CD4-positive, alpha-beta T cell treated with Interleukin-6 for 4 hours (primary cell): ENCODE data around the gene PFKFB4.

ENCODE experiments used
- DNase-seq: peaks from one replicate; pipeline ENCODE4 v3.0.0-alpha.2; 2020; ENCODE audit warnings: mixed read lengths

The PFKFB4 gene

DNA sequence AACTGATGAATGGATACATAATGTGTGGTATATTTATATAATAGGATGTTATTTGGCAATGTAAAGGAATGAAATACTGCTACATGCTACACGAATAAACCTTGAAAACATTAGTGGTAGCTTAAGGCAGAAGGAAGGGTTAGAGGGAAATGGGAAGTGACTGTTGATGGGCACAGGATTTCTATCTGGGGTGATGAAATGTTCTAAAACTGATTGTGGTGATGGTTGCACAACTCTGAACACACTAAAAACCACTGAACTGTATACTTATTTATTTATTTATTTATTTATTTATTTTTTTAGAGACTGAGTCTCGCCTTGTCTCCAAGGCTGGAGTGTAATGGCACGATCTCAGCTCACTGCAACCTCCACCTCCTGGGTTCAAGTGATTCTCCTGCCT lies 27.8 kb downstream of the PFKFB4 start:
- no peak for DNase-seq

DNA sequence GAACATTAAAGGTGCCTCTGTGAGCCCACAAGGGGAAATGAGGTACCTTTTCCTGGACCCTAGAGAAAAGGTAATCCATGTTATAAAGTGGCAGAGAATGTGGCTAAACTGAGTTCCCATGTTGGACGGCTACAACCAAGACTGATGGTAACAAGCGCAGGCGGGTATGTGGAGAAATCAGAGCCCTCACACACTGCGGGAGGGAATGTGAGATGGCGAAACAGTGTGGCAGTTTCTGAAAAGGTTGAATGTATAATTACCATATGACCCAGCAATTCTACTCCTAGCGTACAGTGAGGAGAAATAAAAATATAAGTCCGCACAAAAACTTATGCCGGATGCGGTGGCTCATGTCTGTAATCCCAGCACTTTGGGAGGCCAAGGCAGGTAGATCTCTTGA lies 28.6 kb downstream of the PFKFB4 start:
- DNase-seq = no peak

GRCh38 chr3:48524970-48525369 lies 31.6 kb downstream of the PFKFB4 start:
- no peak for DNase-seq

- DNase-seq = no peak
Observed at GRCh38 chr3:48521635-48522034, 35.0 kb downstream of the PFKFB4 start.

DNA sequence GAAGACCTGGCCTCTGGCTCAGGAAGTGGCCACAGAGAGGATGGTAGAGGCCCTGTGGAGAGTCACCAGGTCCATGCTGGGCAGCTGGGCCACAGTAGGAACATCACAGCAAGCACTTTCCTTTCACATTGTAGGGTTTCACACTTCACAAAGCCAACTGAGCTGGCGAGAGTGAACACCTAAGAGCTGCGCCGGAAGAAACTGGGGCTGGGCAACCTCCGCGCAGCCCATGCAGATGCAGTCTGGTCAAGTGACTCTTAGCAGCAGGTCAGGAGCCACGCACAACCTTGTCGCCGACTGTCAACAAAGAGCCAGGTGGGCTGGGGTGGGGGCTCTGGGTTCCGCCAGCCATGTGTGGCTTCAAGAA lies 37.3 kb downstream of the PFKFB4 start:
- no peak for DNase-seq

- peak; percentile 36 for DNase-seq
Observed at GRCh38 chr3:48518638-48519276, 37.8 kb downstream of the PFKFB4 start.

- no peak for DNase-seq
Observed at GRCh38 chr3:48518069-48518468, 38.5 kb downstream of the PFKFB4 start.

DNA sequence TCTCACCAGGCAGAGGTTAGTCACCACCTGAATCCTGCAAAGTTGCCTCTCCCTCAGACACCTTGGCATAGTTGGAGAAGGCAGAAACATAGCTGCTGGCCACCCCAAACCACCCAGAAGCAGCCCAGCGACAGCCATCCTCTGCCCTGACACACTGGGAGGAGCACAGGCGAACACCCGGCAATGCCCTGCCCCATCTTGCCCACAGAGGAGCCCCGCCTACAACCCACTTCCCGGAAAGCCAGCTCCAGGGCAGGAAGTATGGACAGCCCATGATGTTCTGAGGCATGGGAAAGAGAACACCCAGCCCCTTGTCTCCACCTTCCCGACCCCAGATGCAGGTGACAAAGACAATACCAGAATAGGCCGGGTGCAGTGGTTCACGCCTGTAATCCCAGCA lies 40.0 kb downstream of the PFKFB4 start:
- DNase-seq = peak; percentile 58

DNA sequence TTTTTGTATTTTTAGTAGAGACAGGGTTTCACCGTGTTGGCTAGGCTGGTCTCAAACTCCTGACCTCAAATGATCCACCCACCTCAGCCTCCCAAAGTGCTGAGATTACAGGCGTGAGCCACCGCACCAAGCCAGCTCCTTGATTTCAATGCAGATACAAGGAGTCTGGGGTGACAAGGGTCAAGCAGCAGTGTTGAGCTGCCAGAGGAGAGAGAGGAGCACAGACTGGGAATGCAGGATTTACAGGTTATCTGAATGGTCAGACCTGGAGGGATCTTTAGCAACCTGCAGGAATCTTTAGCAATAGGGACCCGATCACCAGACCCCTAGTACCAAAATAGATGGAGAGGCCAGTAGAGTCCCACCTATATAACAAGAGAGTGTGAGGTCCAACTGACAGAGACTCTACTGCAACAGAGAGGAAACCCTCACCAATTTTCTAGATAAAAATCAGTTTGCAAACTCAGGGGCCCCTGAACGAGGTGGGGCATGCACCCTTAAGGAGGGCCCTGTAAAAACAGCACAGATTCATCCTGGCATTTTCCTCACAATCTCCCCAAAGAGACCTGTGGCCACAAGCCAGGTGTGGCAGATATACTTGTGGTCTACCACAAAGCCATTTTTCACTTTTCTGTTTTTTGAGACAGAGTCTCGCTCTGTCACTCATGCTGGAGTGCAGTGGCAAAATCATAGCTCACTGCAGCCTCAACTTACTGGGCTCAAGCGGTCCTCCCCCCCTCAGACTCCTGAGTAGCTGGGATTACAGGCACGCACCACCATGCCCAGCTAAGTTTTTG lies 42.0 kb downstream of the PFKFB4 start:
- DNase-seq = peak; percentile 58

DNA sequence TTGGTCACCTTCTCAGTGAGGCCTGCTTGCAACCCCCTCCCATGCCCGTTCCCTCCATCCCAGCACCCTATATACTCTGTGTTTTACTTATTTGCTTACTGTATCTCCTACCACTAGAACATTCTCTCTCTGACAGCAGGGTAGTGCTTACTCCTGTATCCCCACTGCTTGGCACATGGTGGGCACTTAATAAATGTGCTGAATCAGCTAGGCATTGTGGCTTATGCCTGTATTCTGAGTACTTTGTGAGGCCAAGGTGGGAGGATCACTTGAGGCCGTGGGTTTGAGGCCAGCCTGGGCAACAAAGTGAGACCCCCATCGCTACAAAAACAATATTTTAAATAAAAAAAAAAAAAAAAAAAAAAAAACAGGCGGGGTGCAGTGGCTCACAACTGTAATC lies 45.1 kb downstream of the PFKFB4 start:
- no peak for DNase-seq

- DNase-seq = peak; percentile 85
Observed at GRCh38 chr3:48507256-48508061, 49.1 kb downstream of the PFKFB4 start.

DNA sequence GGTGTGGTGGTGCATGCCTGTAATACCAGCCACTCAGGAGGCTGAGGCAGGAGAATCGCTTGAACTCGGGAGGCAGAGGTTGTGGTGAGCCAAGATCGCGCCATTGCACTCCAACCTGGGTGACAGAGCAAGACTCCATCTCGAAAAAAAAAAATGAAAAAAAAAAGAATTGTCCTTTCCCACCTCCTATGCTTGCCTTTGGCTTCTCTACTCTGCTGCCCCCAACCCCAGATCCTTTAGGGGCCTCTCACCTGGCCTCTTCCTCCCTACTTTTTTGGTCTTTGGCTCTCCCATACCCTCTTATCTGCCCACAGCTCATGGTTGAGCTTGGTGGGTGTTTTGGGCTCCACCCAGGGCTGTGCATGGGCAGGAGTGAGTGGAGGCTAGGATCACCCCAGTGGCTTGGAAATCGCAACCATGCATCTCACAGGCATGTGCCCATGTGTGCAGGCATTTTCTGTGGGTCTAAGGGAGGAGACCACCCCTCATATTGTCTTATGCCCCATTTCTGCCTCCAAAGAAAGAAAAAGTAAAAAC lies 50.6 kb downstream of the PFKFB4 start:
- DNase-seq = no peak

GRCh38 chr3:48505146-48505545 lies 51.5 kb downstream of the PFKFB4 start:
- no peak for DNase-seq

- peak; percentile 66 for DNase-seq
Observed at GRCh38 chr3:48504051-48504946, 52.3 kb downstream of the PFKFB4 start, which contains the start of gene SHISA5. TSS of gene SHISA5 (minus strand) at chr3:48504174. CDS start at chr3:48504094, 80 bp downstream.

DNA sequence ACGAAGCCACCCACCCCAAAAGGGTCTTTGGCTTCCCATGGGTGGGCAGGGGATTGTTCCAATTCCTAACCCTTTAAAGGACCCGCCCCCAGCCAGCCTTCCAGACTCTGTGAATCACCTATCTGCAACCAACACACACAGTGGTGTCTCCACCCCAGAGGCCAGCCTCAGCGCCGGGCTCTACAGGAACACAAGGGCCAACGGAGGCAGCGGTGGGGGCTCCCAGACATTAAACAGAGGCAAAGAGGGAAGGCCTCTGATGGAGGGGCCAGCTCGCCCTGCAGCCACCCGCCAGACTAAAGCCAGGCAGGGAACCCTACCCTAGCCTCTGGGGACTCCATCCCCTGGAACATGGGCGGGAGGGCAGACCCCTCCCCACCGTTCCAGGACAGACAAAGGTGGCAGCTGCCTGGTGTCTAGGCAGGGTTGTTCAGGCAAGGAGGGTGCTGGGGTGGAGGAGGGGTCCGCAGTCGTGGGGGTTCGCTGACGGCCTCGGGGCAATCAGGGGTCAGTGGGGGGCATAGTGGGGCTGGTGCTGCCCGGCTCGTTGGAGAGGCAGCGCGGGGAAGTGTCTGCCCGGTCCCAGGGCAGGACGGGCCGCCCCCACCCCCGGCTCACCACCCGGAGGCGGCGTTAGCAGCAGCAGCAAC lies 53.1 kb downstream of the PFKFB4 start:
- DNase-seq = peak; percentile 35

GRCh38 chr3:48502728-48503168 lies 53.9 kb downstream of the PFKFB4 start:
- peak; percentile 12 for DNase-seq

DNA sequence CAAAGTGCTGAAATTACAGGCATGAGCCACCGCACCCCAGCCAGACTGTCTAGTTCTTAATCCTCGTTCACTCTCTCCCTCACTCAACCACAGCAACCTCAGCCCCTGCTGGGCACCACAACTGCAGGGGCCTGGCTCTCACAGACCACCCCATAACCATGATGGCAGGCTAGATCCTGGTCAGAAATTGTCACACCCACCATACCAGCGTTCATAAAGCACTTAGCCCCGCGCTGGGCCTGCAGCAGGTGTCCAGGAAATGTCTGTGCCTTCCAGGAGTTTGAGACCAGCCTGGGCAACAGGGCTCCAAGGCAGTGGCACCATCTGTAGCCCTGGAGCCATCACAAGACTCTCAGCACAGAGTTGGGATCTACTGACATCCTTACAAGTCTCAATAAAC lies 54.5 kb downstream of the PFKFB4 start:
- no peak for DNase-seq

DNA sequence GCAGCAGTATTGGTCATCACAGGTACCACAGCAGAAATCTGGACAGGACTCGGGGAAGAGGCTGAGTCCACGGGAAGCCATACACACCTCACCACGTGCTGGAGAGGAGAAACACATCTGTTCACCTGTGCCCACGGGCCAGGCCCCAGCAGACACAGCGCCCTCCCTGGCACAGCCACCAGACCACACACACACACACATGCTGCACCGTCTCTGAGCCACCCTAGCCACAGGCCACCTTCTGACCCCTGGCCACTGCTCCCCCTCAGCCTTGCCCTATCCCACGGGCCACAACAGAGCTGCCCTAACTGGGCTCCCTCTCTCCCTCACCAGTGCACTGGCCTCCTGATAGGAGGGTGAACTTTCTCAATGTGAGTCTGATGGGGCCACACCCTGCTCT lies 55.4 kb downstream of the PFKFB4 start:
- no peak for DNase-seq

DNA sequence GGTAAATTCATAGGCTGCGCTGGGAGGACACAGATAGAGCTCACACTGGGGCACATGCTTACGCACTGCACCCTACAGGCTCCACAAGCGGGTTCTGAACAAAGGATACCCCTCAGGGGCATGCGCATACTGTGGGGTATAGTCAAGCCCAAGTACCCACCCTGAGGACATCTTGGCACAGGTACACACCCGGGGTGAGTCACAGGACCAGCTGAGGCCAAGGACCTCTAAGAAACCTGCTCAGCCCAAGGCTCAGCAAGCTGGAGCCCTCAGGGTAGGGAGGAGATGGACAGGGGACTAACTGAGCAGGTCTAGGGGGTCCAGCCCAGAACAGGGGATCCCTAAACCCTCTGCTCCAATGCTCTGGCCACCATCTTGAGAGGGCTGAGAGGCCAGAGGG lies 55.9 kb downstream of the PFKFB4 start:
- DNase-seq = no peak

DNA sequence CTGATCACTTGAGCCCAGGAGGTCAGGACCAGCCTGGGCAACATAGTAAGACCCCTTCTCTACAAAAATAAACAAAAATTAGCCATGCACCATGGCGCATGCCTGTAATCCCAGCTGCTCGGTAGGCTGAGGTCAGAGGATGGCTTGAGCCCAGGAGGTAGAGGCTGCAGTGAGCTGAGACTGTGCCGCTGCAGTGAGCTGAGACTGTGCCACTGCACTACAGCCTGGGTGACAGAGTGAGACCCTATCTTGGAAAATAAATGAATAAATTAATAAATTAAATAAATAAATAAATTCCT lies 63.5 kb downstream of the PFKFB4 start:
- DNase-seq = no peak

DNA sequence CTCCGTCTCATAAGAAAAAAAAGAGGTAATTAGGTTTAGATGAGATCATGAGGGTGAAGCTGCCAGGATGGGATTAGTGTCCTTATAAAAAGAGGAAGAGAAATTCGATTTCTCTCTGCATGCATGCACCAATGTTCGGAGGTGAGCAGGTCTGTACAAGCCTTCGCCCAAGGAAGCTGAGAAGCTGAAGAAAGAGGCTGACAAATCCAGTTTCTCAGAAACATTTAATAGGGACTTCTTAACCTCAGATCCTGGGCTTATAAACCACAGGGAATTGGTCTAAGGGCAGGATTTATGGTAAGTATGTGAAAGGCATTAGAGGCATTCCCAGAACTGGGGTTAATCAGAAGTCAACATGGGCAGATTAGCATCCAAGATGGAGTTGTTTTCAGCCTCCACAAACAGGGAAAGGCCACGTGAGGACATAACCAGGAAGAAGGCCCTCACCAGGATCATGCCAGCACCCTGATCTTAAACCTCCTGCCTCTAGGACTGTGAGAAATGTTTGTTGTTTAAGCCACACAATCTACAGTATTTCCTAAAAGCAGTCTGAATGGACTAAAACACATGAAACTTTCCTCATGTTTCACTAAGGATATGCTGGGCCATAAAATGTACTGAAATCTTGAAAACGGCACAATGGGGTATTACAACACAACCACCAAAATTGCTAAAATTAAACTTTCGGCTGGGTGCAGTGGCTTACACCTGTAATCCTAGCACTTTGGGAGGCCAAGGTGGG lies 64.0 kb downstream of the PFKFB4 start:
- no peak for DNase-seq
